NCI-H460 (cell line): ENCODE results near the gene RNF225. TPM values are rescaled to one million over a fixed set of nuclear protein-coding genes. Genes with fewer than 3 reads are reported as not detected.
"Not testable (repeated sequence)": the region's sequence is repeated elsewhere in the genome, so short reads cannot be mapped to it uniquely, and the experiment has no call there.

Experiments used
- DNase-seq: peaks from one replicate; pipeline ENCODE4 v3.0.0-alpha.2; 2016; ENCODE audit warnings: low read depth; ENCODE audit errors: extremely low read depth
- polyA plus RNA-seq: library from polyadenylated mRNA; depleted of rRNA; stranded (reverse); fragments of >200 nt; gene quantifications from 2 replicates; pipeline ENCODE4 v1.2.3, GENCODE V29; 2014; cell fraction: nucleus; rRNA removed
- total RNA-seq: library from RNA; depleted of rRNA; stranded (reverse); fragments of >200 nt; shearing (Covaris generic); gene quantifications from 2 replicates; pipeline ENCODE4 v1.2.3, GENCODE V29; 2014; rRNA removed

The RNF225 gene
- total RNA-seq: 0.26 TPM in 1 of 2 replicates, not detected in the other
- polyA plus RNA-seq: not detected in 2 replicates

- DNase-seq: no peak
Observed at GRCh38 chr19:58395220-58395978, at the start of gene RNF225. Gene RNF225 (plus strand): TSS chr19:58395656. CDS start chr19:58396090, 434 bp downstream.

GRCh38 chr19:58346961-58347929 is 48.2 kb upstream of the RNF225 start:
- DNase-seq: peak; percentile 39

GRCh38 chr19:58348080-58348479 is 47.4 kb upstream of the RNF225 start:
- DNase-seq: not testable (repeated sequence)

GRCh38 chr19:58349590-58349989 is 45.9 kb upstream of the RNF225 start:
- DNase-seq: no peak

- no peak for DNase-seq
Observed at GRCh38 chr19:58350001-58350861, 45.2 kb upstream of the RNF225 start.

- DNase-seq: no peak
Observed at GRCh38 chr19:58350871-58351557, 44.4 kb upstream of the RNF225 start.

GRCh38 chr19:58351558-58351878 is 43.9 kb upstream of the RNF225 start:
- no peak for DNase-seq

GRCh38 chr19:58351990-58352755 is 43.3 kb upstream of the RNF225 start:
- DNase-seq: no peak

- no peak for DNase-seq
Observed at GRCh38 chr19:58352760-58353671, 42.4 kb upstream of the RNF225 start, which contains the start of gene A1BG. Gene A1BG (minus strand): TSS chr19:58353492. CDS start chr19:58353437, 55 bp downstream.

GRCh38 chr19:58353717-58354477 is 41.6 kb upstream of the RNF225 start:
- no peak for DNase-seq

GRCh38 chr19:58354478-58355030 is 40.9 kb upstream of the RNF225 start:
- no peak for DNase-seq

- DNase-seq: no peak
Observed at GRCh38 chr19:58355215-58355796, 40.1 kb upstream of the RNF225 start.

- no peak for DNase-seq
Observed at GRCh38 chr19:58355908-58356765, 39.3 kb upstream of the RNF225 start.

- no peak for DNase-seq
Observed at GRCh38 chr19:58356766-58357480, 38.5 kb upstream of the RNF225 start.
